MM.1S (cell line): ENCODE measurements around the gene COL2A1.

Source experiments
- DNase-seq: peaks from one replicate; pipeline ENCODE4 v3.0.0-alpha.2; 2015
- H2AFZ ChIP-seq: fragments of 300-600 bp; sonication (generic); 2 replicates; pipeline ENCODE4 v1.6.0; 2016; ENCODE audit warnings: antibody characterized with exemption, low read length
- H3F3A ChIP-seq: fragments of 300-600 bp; sonication (generic); 2 replicates; pipeline ENCODE4 v1.6.1; 2016; ENCODE audit warnings: mild to moderate bottlenecking, antibody characterized with exemption, low read length, moderate library complexity, mixed read lengths; ENCODE audit not compliant: insufficient read depth
- H3K27ac ChIP-seq: fragments of 300-600 bp; sonication (generic); 2 replicates; pipeline ENCODE4 v1.5.1; 2016; ENCODE audit warnings: mild to moderate bottlenecking, low read length
- H3K27me3 ChIP-seq: fragments of 300-600 bp; sonication (generic); replicated peaks from 2 replicates; pipeline ENCODE4 v1.6.0; 2016; ENCODE audit warnings: low read length; ENCODE audit not compliant: insufficient read depth
- H3K36me3 ChIP-seq: fragments of 300-600 bp; sonication (generic); replicated peaks from 2 replicates; pipeline ENCODE4 v1.6.1; 2016; ENCODE audit warnings: mild to moderate bottlenecking, low read length, mixed read lengths; ENCODE audit not compliant: insufficient read depth
- H3K4me1 ChIP-seq: fragments of 300-600 bp; sonication (generic); 2 replicates; pipeline ENCODE4 v1.6.1; 2016; ENCODE audit warnings: low read length, mixed read lengths
- H3K4me2 ChIP-seq: fragments of 300-600 bp; sonication (generic); 2 replicates; pipeline ENCODE4 v1.6.0; 2016; ENCODE audit warnings: low read depth, low read length
- H3K4me3 ChIP-seq: fragments of 300-600 bp; sonication (generic); 2 replicates; pipeline ENCODE4 v1.5.1; 2016; ENCODE audit warnings: low read length, mixed read lengths
- H3K79me2 ChIP-seq: fragments of 300-600 bp; sonication (generic); 2 replicates; pipeline ENCODE4 v1.6.1; 2016; ENCODE audit warnings: mixed run types, low read length, mixed read lengths
- H3K9ac ChIP-seq: fragments of 300-600 bp; sonication (generic); 2 replicates; pipeline ENCODE4 v1.6.1; 2016; ENCODE audit warnings: low read length, mixed read lengths
- H3K9me2 ChIP-seq: fragments of 300-600 bp; sonication (generic); replicated peaks from 2 replicates; pipeline ENCODE4 v1.6.1; 2016; ENCODE audit warnings: mild to moderate bottlenecking, low read length, mixed read lengths; ENCODE audit not compliant: insufficient read depth
- H3K9me3 ChIP-seq: fragments of 300-600 bp; sonication (generic); replicated peaks from 2 replicates; pipeline ENCODE4 v1.6.1; 2016; ENCODE audit warnings: mild to moderate bottlenecking, low read length, mixed read lengths; ENCODE audit not compliant: insufficient read depth
- H4K20me1 ChIP-seq: fragments of 300-600 bp; sonication (generic); 2 replicates; pipeline ENCODE4 v1.6.1; 2016; ENCODE audit warnings: mild to moderate bottlenecking, low read length, moderate library complexity, mixed read lengths; ENCODE audit not compliant: insufficient read depth
- CTCF ChIP-seq: fragments of 300-600 bp; sonication (generic); IDR thresholded peaks from 2 replicates; pipeline ENCODE4 v1.5.1; 2016; ENCODE audit warnings: antibody characterized with exemption, low read length, mixed read lengths
- EZH2 ChIP-seq: fragments of 300-600 bp; sonication (generic); optimal IDR thresholded peaks from 2 replicates; pipeline ENCODE3; 2017; ENCODE audit warnings: low read depth, mild to moderate bottlenecking, antibody characterized with exemption, low read length, mixed read lengths
- EZH2phosphoT487 ChIP-seq: fragments of 300-600 bp; sonication (generic); IDR thresholded peaks from 2 replicates; pipeline ENCODE4 v1.6.1; 2018; ENCODE audit warnings: antibody characterized with exemption, low read length

COL2A1 gene

DNA sequence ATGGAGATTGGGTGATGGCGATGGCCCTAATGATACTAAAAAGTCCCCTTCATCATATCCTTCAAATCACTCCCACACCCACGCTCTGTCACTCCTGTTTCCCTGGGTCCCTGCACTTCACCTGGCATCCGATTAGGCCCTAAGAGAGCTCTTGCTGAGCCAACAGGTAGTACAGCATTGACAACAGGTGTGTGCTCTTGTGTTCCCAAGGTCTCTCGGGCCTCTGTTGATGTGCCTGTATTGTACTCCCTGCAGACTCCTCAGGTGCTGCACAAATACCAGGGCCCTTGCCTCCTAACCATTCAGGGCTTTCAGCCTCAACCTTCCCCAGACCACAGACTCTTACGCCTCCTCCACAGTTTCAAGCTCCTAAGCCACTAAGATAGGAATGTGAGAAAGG lies 73.6 kb downstream of the COL2A1 start:
- Histone ChIP-seq H3K9me2 (no peaks in the 10 kb centered on the region), H3K4me2 (no peak overlapping the region), H3K36me3 (no peaks in the 10 kb centered on the region), H4K20me1 (no peaks in the 10 kb centered on the region), H3K9me3 (no peaks in the 10 kb centered on the region), H3K27me3 (no peaks in the 10 kb centered on the region), H3K4me1 (no peaks in the 10 kb centered on the region), H3K79me2 (no peaks in the 10 kb centered on the region), H3F3A (no peaks in the 10 kb centered on the region), H3K27ac (no peak overlapping the region), H3K4me3 (no peak overlapping the region), H3K9ac (no peak overlapping the region), H2AFZ (no peak overlapping the region)
- TF ChIP-seq CTCF (no peak), EZH2 (no peak), EZH2phosphoT487 (no peak)
- no peak for DNase-seq

- Histone ChIP-seq H3K4me3 (no peak overlapping the region), H3K9me3 (no peaks in the 10 kb centered on the region), H3F3A (no peaks in the 10 kb centered on the region), H3K27me3 (no peaks in the 10 kb centered on the region), H3K9ac (no peak overlapping the region), H3K79me2 (no peaks in the 10 kb centered on the region), H4K20me1 (no peaks in the 10 kb centered on the region), H3K4me2 (no peak overlapping the region), H3K36me3 (no peaks in the 10 kb centered on the region), H3K4me1 (0 out of 2 replicates have a peak, but pooled peaks cover 3% of the 10 kb centered on the region), H2AFZ (no peak overlapping the region), H3K27ac (no peak overlapping the region), H3K9me2 (no peaks in the 10 kb centered on the region)
- TF ChIP-seq EZH2, result no peak
- TF ChIP-seq EZH2phosphoT487, result no peak
- no peak for TF ChIP-seq CTCF
- no peak for DNase-seq
Observed at GRCh38 chr12:47927346-47927745, 76.9 kb downstream of the COL2A1 start.
